ENCODE data around the gene PRG2. TPM values are rescaled to one million over a fixed set of nuclear protein-coding genes. Genes with fewer than 3 reads are reported as not detected.

The PRG2 gene
- total and polyA plus RNA-seq, 2 of the 13 experiments (the other 11 are each of a cell fraction or from before 2014, with no cell fraction given): not detected

DNA sequence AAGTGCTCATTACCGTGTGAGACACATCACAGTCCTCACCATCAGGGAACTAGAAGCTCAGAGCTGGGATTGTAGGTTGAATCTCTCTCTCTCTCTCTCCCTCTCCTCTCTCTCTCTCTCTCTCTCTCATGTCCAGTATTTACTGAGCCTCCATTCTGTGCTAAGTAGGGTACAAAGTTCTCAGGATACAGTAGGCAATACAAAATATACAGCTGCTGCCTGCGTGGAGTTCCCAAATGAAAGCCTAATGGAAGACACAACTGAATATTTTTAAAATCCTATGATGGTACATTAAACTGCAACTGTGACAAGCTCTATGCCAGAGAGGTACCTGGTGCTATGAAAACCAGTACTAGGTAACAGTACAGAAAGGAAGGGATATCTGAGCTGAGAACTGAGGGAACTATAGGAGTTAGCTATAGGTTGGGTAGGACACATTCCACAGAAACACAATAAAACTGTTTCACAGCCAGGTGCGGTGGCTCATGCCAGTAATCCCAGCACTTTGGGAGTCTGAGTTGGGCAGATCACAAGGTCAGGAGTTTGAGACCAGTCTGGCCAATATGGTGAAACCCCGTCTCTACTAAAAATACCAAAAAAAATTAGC is 9.6 kb upstream of the PRG2 start (continued):
- TF ChIP-seq CEBPZ (IDR thresholded peaks at IDR 0.05; ENCODE audit: low read length) (no peak), TBX2 (CRISPR knock-in tag; IDR thresholded peaks at IDR 0.05; ENCODE audit: borderline replicate concordance) (0 out of 2 replicates have a peak, but pooled peaks have one; percentile 13), ZBTB10 (CRISPR knock-in tag; IDR thresholded peaks at IDR 0.05; ENCODE audit: borderline replicate concordance) (no peak), ZIK1 (CRISPR knock-in tag; IDR thresholded peaks at IDR 0.05; ENCODE audit: borderline replicate concordance, low read depth) (no peak), AFF4 (CRISPR knock-in tag; IDR thresholded peaks at IDR 0.05) (no peak)
- TF ChIP-seq, protein P1, sequence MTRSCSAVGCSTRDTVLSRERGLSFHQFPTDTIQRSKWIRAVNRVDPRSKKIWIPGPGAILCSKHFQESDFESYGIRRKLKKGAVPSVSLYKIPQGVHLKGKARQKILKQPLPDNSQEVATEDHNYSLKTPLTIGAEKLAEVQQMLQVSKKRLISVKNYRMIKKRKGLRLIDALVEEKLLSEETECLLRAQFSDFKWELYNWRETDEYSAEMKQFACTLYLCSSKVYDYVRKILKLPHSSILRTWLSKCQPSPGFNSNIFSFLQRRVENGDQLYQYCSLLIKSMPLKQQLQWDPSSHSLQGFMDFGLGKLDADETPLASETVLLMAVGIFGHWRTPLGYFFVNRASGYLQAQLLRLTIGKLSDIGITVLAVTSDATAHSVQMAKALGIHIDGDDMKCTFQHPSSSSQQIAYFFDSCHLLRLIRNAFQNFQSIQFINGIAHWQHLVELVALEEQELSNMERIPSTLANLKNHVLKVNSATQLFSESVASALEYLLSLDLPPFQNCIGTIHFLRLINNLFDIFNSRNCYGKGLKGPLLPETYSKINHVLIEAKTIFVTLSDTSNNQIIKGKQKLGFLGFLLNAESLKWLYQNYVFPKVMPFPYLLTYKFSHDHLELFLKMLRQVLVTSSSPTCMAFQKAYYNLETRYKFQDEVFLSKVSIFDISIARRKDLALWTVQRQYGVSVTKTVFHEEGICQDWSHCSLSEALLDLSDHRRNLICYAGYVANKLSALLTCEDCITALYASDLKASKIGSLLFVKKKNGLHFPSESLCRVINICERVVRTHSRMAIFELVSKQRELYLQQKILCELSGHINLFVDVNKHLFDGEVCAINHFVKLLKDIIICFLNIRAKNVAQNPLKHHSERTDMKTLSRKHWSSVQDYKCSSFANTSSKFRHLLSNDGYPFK (CRISPR knock-in tag; IDR thresholded peaks at IDR 0.05; ENCODE audit: borderline replicate concordance): no peak
- TF ChIP-seq, protein P2, sequence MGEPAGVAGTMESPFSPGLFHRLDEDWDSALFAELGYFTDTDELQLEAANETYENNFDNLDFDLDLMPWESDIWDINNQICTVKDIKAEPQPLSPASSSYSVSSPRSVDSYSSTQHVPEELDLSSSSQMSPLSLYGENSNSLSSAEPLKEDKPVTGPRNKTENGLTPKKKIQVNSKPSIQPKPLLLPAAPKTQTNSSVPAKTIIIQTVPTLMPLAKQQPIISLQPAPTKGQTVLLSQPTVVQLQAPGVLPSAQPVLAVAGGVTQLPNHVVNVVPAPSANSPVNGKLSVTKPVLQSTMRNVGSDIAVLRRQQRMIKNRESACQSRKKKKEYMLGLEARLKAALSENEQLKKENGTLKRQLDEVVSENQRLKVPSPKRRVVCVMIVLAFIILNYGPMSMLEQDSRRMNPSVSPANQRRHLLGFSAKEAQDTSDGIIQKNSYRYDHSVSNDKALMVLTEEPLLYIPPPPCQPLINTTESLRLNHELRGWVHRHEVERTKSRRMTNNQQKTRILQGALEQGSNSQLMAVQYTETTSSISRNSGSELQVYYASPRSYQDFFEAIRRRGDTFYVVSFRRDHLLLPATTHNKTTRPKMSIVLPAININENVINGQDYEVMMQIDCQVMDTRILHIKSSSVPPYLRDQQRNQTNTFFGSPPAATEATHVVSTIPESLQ (CRISPR knock-in tag; conservative IDR thresholded peaks at IDR 0.05): no peak
